HCT116 (cell line): Measurements from ENCODE around the gene TOX2.

Experiments used
- POLR2AphosphoS5 ChIP-seq: IDR thresholded peaks from 2 replicates; pipeline ENCODE4 v1.6.1; 2011; ENCODE audit warnings: mild to moderate bottlenecking, low read depth, low read length, moderate library complexity
- TF ChIP-seq, protein P1 (sequence below): IDR thresholded peaks from 2 replicates; pipeline ENCODE4 v1.6.1; 2012; ENCODE audit warnings: low read depth
- TF ChIP-seq, protein P2 (sequence below), 3 experiments: fragments of 200-600 bp in 1 of 3; sonication (generic) in 1 of 3; IDR thresholded peaks in 2 of 3; conservative IDR thresholded peaks in 1 of 3; 2 replicates each; pipeline ENCODE4 v1.5.1; 2012 to 2017; ENCODE audit warnings: low read depth in 2 of 3, low read length in 2 of 3, antibody characterized with exemption in 1 of 3, borderline replicate concordance in 1 of 3, control low read depth in 1 of 3, mild to moderate bottlenecking in 1 of 3, mixed read lengths in 1 of 3, mixed run types in 1 of 3, moderate library complexity in 1 of 3; ENCODE audit not compliant: insufficient read depth in 1 of 3

DNA sequence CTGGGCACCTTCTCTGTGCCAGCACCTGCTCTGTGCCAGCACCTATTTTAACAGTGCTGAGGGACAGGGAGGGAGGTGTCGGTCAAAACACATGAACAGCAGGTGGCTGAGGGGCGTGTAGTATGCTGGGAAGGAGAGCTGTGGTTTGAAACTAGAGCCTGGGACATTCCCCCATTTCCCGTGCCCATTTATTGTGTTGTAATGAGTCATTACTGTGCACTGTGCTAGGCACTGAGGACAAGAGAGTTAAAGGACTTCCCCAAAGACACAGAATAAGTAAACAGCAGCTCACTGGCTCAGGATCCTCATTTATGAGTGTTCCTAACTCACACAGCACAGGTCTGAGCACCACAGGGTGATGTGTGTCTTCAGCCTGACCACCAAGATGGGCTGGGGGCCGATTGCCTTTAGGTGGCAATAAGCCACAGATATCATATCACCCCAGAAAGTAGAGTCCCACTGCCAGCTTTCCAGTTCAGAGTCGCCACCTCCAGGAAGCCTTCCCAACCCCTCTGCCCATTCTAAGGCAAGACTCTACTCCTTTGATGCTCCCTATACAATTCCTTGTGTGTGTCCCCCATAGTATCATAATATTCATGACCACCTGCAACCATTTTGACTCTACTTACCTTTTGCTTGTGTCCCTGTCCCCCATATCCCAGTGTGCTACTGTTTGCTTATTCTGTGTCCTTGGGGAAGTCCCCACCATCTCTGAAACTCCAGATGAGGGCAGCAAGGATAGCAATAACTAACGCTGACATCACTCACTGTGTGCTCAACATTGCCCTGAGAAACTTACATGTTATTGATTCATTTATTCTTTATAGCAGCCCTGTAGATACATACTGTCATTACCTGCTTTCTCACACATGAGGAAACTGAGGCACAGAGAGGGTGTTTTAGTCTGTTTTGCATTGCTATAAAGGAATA is 87.3 kb downstream of the TOX2 start:
- no peak for TF ChIP-seq POLR2AphosphoS5
- TF ChIP-seq, protein P1, sequence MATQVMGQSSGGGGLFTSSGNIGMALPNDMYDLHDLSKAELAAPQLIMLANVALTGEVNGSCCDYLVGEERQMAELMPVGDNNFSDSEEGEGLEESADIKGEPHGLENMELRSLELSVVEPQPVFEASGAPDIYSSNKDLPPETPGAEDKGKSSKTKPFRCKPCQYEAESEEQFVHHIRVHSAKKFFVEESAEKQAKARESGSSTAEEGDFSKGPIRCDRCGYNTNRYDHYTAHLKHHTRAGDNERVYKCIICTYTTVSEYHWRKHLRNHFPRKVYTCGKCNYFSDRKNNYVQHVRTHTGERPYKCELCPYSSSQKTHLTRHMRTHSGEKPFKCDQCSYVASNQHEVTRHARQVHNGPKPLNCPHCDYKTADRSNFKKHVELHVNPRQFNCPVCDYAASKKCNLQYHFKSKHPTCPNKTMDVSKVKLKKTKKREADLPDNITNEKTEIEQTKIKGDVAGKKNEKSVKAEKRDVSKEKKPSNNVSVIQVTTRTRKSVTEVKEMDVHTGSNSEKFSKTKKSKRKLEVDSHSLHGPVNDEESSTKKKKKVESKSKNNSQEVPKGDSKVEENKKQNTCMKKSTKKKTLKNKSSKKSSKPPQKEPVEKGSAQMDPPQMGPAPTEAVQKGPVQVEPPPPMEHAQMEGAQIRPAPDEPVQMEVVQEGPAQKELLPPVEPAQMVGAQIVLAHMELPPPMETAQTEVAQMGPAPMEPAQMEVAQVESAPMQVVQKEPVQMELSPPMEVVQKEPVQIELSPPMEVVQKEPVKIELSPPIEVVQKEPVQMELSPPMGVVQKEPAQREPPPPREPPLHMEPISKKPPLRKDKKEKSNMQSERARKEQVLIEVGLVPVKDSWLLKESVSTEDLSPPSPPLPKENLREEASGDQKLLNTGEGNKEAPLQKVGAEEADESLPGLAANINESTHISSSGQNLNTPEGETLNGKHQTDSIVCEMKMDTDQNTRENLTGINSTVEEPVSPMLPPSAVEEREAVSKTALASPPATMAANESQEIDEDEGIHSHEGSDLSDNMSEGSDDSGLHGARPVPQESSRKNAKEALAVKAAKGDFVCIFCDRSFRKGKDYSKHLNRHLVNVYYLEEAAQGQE: no peak
- TF ChIP-seq, protein P2, sequence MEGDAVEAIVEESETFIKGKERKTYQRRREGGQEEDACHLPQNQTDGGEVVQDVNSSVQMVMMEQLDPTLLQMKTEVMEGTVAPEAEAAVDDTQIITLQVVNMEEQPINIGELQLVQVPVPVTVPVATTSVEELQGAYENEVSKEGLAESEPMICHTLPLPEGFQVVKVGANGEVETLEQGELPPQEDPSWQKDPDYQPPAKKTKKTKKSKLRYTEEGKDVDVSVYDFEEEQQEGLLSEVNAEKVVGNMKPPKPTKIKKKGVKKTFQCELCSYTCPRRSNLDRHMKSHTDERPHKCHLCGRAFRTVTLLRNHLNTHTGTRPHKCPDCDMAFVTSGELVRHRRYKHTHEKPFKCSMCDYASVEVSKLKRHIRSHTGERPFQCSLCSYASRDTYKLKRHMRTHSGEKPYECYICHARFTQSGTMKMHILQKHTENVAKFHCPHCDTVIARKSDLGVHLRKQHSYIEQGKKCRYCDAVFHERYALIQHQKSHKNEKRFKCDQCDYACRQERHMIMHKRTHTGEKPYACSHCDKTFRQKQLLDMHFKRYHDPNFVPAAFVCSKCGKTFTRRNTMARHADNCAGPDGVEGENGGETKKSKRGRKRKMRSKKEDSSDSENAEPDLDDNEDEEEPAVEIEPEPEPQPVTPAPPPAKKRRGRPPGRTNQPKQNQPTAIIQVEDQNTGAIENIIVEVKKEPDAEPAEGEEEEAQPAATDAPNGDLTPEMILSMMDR (IDR thresholded peaks at IDR 0.05 in 2 of 3, conservative IDR thresholded peaks at IDR 0.05 in 1 of 3; ENCODE audit: borderline replicate concordance in 1 of 3, insufficient read depth in 1 of 3, low read depth in 2 of 3, low read length in 2 of 3): no peak
